Inferior parietal cortex (tissue), 1 donor: ENCODE measurements around the gene CD82.

ENCODE experiments used
- DNase-seq: peaks from one replicate; pipeline ENCODE4 v3.0.0-alpha.2; 2016; ENCODE audit errors: extremely low spot score

The CD82 gene

GRCh38 chr11:44565211-44565952 is at the start of gene CD82:
Gene CD82 (plus strand): TSS chr11:44565663. CDS start chr11:44594663, 29,000 bp downstream.
- peak; percentile 95 for DNase-seq

DNA sequence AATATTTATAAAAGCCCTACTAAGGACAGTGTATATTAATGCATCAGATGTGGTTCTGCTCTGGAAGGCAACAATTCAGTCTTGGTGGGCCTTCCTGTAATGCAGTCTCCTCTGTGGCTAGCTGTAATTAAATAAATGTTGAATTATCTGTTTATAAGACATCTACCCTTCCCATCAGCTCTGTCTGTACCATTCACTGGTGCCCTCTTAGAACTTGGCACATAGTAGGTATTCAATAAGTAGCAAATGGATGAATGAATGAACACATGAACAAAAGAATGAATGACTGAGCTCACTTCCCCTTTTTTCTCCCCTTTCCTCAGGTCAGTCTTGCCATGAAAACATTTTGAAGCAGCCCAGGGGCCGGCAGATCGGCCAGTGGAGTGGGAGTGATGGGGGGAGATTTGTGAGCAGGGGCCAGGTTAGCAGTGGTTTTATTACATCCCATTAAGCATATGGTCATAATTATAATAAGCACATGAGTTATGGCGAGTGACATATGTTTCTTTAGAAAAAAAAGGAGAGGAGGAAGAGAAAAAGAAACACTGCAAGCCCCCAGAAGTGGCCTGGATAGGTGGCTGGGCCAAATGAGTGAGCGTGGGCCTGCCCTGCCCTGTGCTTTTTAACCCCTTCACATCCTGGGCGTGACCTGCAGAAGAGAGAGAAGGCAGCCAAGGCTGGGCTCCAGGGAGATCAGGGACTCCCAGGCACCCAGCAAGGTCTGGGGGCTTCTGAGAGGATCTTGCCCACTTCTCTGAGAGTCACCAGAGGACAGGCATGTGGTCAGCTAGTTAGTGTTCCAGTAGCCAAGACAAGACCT is 48.6 kb upstream of the CD82 start:
- DNase-seq: no peak

GRCh38 chr11:44517541-44517940 is 47.9 kb upstream of the CD82 start:
- DNase-seq: no peak

DNA sequence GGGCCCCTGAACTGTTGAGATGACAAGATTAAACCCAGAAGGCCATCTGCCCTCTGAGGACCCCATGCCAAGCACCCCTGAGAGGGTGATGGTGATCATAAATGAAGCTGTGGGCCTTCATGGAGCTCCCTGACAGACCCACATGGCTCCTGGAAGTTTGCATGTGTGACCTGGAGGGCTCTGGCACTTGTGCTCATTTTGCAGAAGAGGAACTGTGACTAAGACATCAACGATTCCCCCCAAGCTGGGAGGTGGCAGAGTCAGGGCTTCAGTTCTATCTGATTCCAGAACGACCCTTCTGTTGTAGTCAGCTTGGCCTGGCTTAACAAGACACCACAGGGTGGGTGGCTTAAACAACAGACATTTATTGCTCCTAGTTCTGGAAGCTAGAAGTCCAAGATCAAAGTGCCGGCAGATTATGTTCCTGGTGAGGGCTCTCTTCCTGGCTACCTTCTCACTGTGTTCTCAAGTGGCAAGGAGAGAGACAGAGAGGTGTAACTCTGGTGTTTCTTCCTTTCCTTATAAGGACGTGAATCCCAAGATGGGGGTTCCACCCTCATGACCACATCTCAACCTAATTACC is 46.4 kb upstream of the CD82 start:
- no peak for DNase-seq

DNA sequence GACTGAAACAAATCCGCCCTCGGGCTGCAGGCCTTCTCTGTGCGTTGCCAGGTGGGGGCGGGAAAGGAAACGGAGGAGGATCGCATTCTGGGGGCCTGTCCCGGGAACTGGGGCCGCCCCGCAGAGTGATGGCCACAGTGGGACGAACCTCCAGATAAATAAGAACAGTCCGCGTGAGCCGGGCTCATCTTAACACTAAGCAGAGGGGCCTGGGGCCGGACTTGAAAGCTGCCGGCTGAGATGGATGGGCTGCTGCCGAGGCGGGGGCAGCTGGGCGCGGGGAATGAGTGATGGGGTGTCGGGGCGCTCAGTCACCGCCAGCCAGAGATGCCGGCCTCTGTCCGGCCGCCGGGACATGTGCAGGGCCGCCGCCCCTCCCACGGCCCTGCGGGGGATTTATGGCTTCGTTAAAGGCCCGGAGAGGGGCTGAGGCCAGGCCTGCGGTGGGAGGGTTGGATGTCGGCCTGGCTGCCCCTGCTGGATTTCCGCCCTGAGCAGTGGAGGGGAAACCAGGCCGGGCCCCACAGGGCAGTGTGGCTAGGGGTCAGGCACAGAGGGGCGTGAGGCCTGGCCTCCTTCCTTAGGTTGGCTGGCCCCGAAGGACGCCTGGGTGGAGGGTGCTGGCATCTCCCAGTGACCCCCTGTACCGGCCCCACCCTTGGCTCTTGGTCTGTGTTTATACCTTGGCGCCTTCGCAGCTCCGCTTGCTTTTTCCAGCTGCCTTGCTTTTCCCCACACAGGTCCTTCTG is 45.3 kb upstream of the CD82 start:
- DNase-seq: no peak

DNA sequence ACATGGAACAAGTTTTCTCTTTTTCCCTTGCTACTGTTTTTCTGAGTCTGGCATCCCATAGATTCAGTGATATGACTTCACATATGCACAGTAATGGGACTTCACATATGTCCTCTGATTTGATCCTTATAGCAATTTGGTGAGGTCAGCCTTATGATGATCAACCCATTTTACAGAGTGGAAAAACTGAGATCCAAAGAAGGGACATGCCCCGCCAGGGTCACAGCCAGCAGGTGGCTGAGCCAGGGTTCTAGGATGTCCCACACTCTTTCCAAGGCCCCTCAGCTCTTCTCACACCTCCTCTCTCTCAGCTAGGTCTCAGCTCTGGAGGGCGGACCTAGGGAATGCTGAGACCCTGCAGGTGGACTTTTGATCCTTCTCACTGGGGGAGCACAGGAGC is 44.3 kb upstream of the CD82 start:
- no peak for DNase-seq

GRCh38 chr11:44522294-44522693 is 43.2 kb upstream of the CD82 start:
- no peak for DNase-seq

DNA sequence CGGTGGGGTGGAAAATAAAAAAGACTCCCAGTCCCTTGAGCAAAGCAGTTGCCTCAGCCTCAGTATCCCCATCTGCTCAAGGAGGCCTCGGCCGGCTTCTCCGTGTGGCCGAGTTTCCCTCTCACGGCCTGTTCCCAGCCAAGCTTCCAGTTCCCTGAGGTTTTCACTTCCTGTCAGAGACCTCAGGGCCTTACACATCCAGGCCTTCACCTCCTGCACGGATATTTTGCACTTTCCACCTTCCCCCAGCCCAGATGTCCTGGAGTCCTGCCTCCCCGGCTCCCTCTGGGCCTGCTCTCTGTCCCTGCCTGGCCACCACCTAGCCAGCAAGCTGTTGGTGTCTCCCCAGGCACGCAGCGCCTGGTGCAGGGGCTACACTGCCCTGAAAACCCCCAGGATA is 41.1 kb upstream of the CD82 start:
- no peak for DNase-seq

GRCh38 chr11:44524751-44525201 is 40.7 kb upstream of the CD82 start:
- DNase-seq: no peak

GRCh38 chr11:44525473-44526252 is 39.8 kb upstream of the CD82 start:
- no peak for DNase-seq

- no peak for DNase-seq
These were observed 39.0 kb upstream of the CD82 start for GRCh38 chr11:44526438-44526837.

- no peak for DNase-seq
These were observed 38.0 kb upstream of the CD82 start for GRCh38 chr11:44527476-44527875.

DNA sequence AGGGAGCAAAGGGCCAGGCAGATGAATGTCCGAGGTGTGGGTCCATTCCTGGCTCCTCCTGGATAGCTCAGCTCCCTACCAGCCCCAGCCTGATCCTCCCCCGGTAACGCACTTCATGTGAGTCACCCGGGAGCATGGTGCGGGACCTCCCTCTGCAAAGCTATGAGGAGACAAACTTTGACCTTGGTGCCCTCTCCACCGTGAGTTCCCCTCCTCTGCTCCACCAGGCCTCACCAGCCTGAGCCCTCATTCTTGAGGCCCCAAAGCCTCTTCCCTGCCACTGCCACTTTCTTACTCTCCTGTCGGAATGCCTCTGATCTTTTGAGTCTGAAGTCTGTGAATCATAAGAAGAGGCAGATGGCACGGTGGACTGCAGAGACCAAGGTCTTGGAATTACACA is 37.4 kb upstream of the CD82 start:
- no peak for DNase-seq

DNA sequence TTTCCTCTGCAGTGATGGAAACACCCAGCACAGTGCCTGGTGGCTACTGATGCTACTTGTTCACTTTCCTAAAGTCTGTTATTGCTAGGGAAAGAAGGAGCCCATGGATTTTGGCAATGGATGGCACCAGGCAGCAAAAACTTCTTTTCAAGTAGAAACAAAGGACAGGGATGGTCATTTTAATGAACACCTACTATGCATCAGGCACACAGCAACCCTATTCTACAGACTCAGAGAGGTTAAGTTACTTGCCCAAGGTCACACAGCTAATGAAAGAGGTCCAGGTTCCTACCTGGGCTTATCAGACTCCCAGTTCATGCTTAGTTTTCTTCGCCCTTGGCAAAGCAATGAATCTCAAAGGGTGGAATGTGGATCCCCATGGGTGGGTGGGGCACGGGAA is 36.9 kb upstream of the CD82 start:
- no peak for DNase-seq

DNA sequence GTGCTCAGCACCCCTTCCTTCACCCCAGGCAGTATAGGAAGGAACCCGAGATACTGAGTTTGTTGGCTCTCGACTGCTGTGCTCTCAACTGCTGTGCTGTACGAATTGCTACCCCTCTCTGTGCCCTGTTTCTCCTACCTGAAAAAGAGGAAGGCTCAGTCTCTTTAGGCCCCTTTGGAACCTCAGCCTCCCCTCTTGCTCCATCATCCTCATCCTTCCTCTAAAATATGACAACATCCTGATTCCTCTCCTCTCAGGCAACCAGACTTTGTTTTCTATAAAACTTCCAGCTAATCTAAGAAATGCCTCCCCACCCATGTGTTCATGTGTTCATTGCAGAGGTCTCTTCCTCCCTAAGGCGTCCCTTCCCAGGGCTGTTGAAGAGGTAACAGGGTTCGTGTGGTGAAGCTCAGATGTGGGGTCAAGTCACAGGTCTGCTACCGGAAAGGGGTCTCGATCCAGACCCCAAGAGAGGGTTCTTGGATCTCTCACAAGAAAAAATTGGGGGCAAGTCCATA is 35.5 kb upstream of the CD82 start:
- no peak for DNase-seq

DNA sequence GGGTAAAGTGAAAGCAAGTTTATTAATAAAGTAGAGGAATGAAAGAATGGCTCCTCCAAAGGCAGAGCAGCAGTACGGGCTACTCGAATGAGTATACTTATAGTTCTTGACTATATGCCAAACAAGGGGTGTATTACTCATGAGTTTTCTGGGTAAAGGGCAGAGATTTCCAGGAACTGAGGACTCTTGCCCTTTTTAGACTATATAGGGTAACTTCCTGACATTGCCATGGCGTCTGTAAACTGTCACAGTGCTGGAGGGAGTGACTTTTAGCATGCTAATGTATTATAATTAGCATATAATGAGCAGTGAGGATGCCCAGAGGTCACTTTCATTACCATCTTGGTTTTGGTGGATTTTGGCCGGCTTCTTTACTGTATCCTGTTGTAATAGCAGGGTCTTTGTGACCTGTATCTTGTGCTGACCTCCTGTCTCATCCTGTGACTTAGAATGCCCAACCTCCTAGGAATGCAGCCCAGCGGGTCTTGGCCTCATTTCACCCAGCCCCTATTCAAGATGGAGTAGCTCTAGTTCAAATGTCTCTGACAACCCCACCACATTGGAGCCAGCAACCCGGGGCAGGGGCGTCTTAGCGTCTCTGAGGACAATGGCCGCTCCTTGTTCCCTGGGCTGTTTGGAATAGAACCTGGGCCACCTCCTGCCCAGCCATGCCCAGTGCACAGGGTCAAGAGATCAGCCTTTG is 34.9 kb upstream of the CD82 start:
- DNase-seq: peak; percentile 38

GRCh38 chr11:44531116-44531504 is 34.4 kb upstream of the CD82 start:
- DNase-seq: peak; percentile 27

DNA sequence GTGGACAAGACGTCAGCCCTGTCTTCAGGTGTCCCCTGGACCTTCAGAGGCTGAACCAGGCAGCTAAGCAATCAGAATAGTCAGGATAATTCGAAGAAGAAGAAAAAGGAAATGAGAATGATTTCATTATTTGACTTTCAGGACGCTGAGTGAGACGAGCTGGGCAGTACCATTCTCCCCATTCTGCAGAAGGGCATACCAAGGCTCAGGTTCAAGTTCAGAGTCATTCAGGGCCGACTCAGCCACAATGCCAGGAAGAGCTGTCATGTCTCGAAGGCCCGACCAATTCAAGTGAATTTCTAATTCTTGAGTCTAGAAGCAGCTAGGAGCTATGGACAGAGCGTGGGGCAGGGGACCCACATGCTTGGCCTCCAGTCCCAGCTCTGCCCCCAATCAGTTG is 33.8 kb upstream of the CD82 start:
- no peak for DNase-seq

GRCh38 chr11:44532809-44533208 is 32.7 kb upstream of the CD82 start:
- DNase-seq: no peak

DNA sequence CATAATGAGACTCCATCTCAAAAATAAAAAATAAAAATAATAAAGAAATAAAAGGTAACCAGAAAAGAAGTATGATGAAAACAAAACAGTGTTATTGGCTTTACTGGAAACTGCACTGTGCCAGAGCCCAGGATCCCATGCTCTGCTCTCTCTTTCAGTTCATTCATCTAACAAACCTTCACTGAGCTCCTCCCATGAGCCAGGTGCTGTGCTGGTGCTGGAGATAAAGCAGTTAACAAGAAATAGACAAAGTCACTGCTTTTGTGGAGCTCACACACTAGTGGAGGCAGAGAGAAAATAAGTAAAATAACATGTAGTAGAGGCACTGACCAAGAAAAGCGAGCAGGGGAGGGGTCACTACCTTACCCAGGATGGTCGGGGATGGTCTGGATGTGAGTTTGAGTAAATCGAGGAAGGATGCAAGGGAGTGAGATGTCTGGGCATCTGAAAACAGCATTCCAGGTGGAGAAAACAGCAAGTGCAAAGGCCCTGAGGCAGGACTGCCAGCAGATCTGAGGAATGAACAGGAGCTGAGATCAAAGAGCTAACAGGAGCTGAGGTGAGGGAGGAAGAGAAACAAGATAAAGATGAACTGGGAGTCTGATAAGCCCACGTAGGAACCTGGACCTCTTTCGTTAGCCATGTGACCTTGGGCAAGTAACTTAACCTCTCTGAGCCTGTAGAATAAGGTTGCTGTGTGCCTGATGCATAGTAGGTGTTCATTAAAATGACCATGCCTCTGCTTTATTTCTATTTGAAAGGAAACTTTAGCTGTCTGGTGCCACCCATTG is 31.3 kb upstream of the CD82 start:
- no peak for DNase-seq
